Measurements from ENCODE around the gene CAMTA1.

- no peak for TF ChIP-seq CTCF (optimal IDR thresholded peaks at IDR 0.05 in 1 of 3, IDR thresholded peaks at IDR 0.05 in 1 of 3, conservative IDR thresholded peaks at IDR 0.05 in 1 of 3; ENCODE audit: extremely low read depth in 1 of 3, insufficient read depth in 2 of 3, low read length in 3 of 3)
- no peak for TF ChIP-seq EZH2 (IDR thresholded peaks at IDR 0.05; ENCODE audit: low read length)
Measured at GRCh38 chr1:7437608-7438395, 652.5 kb downstream of the CAMTA1 start.

Measured in keratinocyte (primary cell).